ENCODE measurements around the gene HOXD4.

DNA sequence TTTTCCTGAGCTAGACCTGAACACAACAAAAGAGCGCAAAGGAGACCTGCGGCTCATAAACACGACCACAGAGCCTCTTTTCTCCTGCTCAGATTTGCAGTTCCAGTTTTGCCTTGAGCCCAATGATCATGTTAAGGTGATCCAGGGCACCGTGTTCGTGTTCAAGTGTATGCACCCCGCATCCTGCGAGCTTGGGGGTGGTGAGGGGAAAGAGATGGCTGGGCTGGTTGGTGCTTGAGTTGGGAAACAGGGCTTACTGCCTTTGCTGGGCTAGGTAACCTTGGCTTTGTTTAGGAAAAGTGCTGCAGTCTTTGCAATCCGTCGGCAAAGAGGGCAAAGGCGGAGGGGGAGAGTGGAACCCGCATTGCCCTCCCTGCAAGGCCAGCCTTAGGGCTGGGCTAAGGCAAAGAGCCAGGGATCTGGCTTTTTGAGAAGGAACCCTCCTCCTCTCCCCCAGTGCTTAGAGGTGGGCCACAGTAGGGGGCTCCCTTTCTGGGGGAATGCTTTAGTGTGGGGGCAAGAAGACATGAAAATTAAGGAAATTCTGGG lies 33.5 kb upstream of the HOXD4 start:
- TF ChIP-seq, protein P1, sequence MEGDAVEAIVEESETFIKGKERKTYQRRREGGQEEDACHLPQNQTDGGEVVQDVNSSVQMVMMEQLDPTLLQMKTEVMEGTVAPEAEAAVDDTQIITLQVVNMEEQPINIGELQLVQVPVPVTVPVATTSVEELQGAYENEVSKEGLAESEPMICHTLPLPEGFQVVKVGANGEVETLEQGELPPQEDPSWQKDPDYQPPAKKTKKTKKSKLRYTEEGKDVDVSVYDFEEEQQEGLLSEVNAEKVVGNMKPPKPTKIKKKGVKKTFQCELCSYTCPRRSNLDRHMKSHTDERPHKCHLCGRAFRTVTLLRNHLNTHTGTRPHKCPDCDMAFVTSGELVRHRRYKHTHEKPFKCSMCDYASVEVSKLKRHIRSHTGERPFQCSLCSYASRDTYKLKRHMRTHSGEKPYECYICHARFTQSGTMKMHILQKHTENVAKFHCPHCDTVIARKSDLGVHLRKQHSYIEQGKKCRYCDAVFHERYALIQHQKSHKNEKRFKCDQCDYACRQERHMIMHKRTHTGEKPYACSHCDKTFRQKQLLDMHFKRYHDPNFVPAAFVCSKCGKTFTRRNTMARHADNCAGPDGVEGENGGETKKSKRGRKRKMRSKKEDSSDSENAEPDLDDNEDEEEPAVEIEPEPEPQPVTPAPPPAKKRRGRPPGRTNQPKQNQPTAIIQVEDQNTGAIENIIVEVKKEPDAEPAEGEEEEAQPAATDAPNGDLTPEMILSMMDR (IDR thresholded peaks at IDR 0.05 in 2 of 3, conservative IDR thresholded peaks at IDR 0.05 in 1 of 3; ENCODE audit: control insufficient read depth in 2 of 3, extremely low read depth in 1 of 3, insufficient read depth in 1 of 3, low read depth in 3 of 3, low read length in 3 of 3), result no peak
- no peak for TF ChIP-seq TAF1 (IDR thresholded peaks at IDR 0.05; ENCODE audit: borderline replicate concordance, low read depth, low read length)
